ENCODE measurements around the gene SYNDIG1. TPM values are rescaled to one million over a fixed set of nuclear protein-coding genes. Genes with fewer than 3 reads are reported as not detected.

SYNDIG1 gene
- total RNA-seq, 1 experiment from 2014 or later, result 5.4 TPM

- Histone ChIP-seq H3K27ac (ENCODE audit: insufficient read length, low read depth, low read length) (no peak overlapping the region), H2BK12ac (ENCODE audit: insufficient read length, low read depth, low read length) (no peak overlapping the region), H4K5ac (ENCODE audit: insufficient read length, low read depth, low read length) (no peak overlapping the region), H3K4me2 (ENCODE audit: insufficient read depth, insufficient read length, low read length) (no peak overlapping the region), H3K23me2 (ENCODE audit: insufficient read length, low read depth, low read length, poor library complexity, severe bottlenecking) (no peaks in the 10 kb centered on the region), H4K8ac (replicated peaks; ENCODE audit: insufficient read length, low read depth, low read length) (no peak overlapping the region), H3K18ac (ENCODE audit: insufficient read length, low read depth, low read length) (no peak overlapping the region), H3K23ac (ENCODE audit: insufficient read length, low read depth, low read length) (no peak overlapping the region), H3K9me3 (ENCODE audit: control insufficient read depth, low read depth, low read length) (no peaks in the 10 kb centered on the region), H3K14ac (ENCODE audit: insufficient read depth, low read length) (no peak overlapping the region), H2BK5ac (ENCODE audit: insufficient read length, low read length) (no peak overlapping the region), H2BK120ac (ENCODE audit: low read depth, low read length, poor library complexity, severe bottlenecking) (no peak overlapping the region), H2BK15ac (ENCODE audit: low read depth, low read length) (no peak overlapping the region), H4K91ac (ENCODE audit: insufficient read length, low read depth, low read length) (no peak overlapping the region), H3K4ac (ENCODE audit: low read depth, low read length) (no peak overlapping the region), H3K4me1 (ENCODE audit: insufficient read depth, low read length) (no peaks in the 10 kb centered on the region), H2AFZ (ENCODE audit: low read length) (no peak overlapping the region), H3T11ph (ENCODE audit: low read length) (no peak overlapping the region), H3K9ac (ENCODE audit: extremely low read depth, insufficient read length, low read length) (no peak overlapping the region), H3K79me1 (ENCODE audit: insufficient read depth, low read depth, low read length, poor library complexity, severe bottlenecking) (no peaks in the 10 kb centered on the region), H2BK20ac (ENCODE audit: low read depth, low read length, poor library complexity, severe bottlenecking) (no peak overlapping the region), H4K20me1 (ENCODE audit: control insufficient read depth, insufficient read depth, insufficient read length) (no peaks in the 10 kb centered on the region), H3K56ac (ENCODE audit: insufficient read length, low read depth, low read length) (no peak overlapping the region), H3K79me2 (ENCODE audit: insufficient read depth, low read length) (no peaks in the 10 kb centered on the region), H3K27me3 (ENCODE audit: insufficient read depth, low read length) (no peaks in the 10 kb centered on the region), H2AK5ac (ENCODE audit: insufficient read length, low read length) (no peak overlapping the region)
- Mint-ChIP-seq H3K4me1 (no peaks in the 10 kb centered on the region), H3K27ac (no peak overlapping the region), H3K4me3 (no peak overlapping the region), H3K27me3 (ENCODE audit: low read depth) (no peaks in the 10 kb centered on the region), H3K9me3 (no peaks in the 10 kb centered on the region; a peak in 1 of 5 replicates), H3K36me3 (ENCODE audit: insufficient read depth in 1 of 3, low read depth in 3 of 3) (no peaks in the 10 kb centered on the region; a peak in 1 of 7 replicates)
- no CpG with 5 or more reads among the region's 2 CpGs for WGBS (ENCODE audit: extremely low coverage, insufficient read length, low lambda C conversion rate)
- TF ChIP-seq CTCF (conservative IDR thresholded peaks at IDR 0.05), result no peak
- no peak for DNase-seq
These were observed 179.5 kb downstream of the SYNDIG1 start for GRCh38 chr20:24648919-24649318.
